Measurements from ENCODE around the gene MYBPC2.

Gene MYBPC2

DNA sequence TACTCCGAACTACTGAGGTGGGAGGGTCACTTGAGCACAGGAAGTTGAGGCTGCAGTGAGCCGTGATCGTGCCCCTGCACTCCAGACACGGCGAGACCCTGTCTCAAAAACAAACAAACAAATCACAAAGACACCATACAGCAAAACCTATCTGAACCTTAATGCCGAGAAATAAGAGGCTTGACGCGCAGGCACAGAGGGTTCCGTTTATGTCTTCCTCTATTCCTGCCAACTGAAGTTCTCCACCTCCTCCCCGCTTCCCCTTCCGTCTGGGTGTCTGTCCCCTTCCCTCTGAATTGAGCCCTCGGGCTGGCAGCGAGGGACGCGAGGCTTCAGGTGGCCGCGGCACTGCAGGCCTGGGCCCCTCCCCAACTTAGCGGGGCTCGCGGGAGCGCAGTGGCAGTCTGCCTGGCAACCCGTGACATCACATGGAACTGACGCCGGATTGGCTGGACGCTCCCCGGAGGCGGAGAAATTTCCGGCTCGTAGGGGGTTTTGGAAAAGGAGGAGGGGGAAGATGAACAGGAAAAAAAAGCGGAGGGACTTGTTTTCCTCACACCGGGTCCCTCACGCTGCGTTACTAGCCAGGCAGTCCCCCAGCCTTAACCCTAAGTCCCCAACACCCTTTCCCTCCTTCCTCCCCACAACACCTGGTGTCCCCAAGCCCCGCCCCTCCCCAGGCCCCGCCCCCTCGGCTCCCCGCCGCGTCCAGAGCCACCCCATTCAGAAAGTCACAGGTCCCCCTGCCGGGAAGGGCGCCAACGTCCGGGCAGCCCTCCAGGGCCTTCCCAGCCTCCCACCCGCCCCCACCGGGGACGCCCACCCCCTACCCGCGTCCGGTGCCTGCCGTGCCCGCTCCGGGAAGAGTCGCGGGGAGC lies 1.1 kb upstream of the MYBPC2 start:
- TF ChIP-seq OSR1 (CRISPR knock-in tag; IDR thresholded peaks at IDR 0.05) (no peak), ESRRG (CRISPR knock-in tag; IDR thresholded peaks at IDR 0.05) (no peak), ZNF8 (CRISPR knock-in tag; IDR thresholded peaks at IDR 0.05) (no peak), ZFP3 (CRISPR knock-in tag; IDR thresholded peaks at IDR 0.05) (no peak), CSDC2 (CRISPR knock-in tag; IDR thresholded peaks at IDR 0.05) (no peak), TCF4 (CRISPR knock-in tag; IDR thresholded peaks at IDR 0.05; ENCODE audit: borderline replicate concordance) (no peak), RARB (CRISPR knock-in tag; IDR thresholded peaks at IDR 0.05) (no peak), ZC3H10 (CRISPR knock-in tag; IDR thresholded peaks at IDR 0.05) (no peak), GLIS3 (CRISPR knock-in tag; IDR thresholded peaks at IDR 0.05) (no peak), SNAI2 (CRISPR knock-in tag; IDR thresholded peaks at IDR 0.05) (no peak)
- TF ChIP-seq, protein P1, sequence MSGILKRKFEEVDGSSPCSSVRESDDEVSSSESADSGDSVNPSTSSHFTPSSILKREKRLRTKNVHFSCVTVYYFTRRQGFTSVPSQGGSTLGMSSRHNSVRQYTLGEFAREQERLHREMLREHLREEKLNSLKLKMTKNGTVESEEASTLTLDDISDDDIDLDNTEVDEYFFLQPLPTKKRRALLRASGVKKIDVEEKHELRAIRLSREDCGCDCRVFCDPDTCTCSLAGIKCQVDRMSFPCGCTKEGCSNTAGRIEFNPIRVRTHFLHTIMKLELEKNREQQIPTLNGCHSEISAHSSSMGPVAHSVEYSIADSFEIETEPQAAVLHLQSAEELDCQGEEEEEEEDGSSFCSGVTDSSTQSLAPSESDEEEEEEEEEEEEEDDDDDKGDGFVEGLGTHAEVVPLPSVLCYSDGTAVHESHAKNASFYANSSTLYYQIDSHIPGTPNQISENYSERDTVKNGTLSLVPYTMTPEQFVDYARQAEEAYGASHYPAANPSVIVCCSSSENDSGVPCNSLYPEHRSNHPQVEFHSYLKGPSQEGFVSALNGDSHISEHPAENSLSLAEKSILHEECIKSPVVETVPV (CRISPR knock-in tag; IDR thresholded peaks at IDR 0.05) = no peak
- TF ChIP-seq, protein P2, sequence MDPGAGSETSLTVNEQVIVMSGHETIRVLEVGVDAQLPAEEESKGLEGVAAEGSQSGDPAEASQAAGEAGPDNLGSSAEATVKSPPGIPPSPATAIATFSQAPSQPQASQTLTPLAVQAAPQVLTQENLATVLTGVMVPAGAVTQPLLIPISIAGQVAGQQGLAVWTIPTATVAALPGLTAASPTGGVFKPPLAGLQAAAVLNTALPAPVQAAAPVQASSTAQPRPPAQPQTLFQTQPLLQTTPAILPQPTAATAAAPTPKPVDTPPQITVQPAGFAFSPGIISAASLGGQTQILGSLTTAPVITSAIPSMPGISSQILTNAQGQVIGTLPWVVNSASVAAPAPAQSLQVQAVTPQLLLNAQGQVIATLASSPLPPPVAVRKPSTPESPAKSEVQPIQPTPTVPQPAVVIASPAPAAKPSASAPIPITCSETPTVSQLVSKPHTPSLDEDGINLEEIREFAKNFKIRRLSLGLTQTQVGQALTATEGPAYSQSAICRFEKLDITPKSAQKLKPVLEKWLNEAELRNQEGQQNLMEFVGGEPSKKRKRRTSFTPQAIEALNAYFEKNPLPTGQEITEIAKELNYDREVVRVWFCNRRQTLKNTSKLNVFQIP (CRISPR knock-in tag; IDR thresholded peaks at IDR 0.05; ENCODE audit: borderline replicate concordance, low read depth) = no peak
- TF ChIP-seq, protein P3, sequence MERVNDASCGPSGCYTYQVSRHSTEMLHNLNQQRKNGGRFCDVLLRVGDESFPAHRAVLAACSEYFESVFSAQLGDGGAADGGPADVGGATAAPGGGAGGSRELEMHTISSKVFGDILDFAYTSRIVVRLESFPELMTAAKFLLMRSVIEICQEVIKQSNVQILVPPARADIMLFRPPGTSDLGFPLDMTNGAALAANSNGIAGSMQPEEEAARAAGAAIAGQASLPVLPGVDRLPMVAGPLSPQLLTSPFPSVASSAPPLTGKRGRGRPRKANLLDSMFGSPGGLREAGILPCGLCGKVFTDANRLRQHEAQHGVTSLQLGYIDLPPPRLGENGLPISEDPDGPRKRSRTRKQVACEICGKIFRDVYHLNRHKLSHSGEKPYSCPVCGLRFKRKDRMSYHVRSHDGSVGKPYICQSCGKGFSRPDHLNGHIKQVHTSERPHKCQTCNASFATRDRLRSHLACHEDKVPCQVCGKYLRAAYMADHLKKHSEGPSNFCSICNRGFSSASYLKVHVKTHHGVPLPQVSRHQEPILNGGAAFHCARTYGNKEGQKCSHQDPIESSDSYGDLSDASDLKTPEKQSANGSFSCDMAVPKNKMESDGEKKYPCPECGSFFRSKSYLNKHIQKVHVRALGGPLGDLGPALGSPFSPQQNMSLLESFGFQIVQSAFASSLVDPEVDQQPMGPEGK (CRISPR knock-in tag; IDR thresholded peaks at IDR 0.05; ENCODE audit: borderline replicate concordance) = no peak
- peak; percentile 97 for ATAC-seq

DNA sequence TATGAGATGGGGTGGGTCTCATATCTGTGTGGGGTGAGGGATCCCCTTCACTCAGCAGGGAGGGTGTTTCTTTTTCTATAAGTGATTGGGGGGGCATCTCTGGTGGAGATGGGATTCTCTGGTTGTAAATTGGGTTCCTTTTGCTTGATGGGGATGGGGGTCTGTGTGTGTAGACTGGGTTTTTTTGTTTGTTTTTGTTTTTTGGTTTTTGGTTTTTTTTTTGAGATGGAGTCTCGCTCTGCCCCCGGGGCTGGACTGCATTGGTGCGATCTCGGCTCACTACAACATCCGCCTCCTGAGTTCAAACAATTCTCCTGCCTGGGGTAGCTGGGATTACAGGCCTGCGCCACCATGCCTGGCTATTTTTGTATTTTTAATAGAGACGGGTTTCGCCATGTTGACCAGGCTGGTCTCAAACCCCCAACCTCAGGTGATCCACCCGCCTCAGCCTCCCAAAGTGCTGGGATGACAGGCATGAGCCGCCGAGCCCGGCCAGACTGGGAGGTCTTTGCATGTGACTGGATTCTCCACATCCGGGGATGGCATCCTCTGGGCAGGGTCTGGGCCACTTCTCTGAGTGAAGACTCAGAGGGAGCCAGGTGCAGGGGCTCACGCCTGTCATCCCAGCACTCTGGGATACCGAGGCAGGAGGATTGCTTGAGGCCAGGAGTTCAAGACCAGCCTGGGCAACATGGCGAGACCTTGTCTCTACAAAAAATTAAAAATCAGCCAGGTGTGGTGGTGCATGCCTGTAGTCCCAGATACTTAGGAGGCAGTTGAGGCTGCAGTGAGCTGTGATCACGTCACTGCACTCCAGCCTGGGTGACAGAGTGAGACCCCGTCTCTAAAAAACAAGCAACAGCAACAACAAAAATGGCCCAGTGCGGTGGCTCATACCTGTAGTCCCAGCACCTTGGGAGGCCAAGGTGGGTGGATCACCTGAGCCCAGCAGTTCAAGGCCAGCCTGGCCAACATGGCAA lies 799 bp downstream of the MYBPC2 start:
- ATAC-seq = no peak
- TF ChIP-seq ARNTL (CRISPR knock-in tag; IDR thresholded peaks at IDR 0.05; ENCODE audit: borderline replicate concordance, low read depth) (no peak), ZFP3 (CRISPR knock-in tag; IDR thresholded peaks at IDR 0.05) (no peak), ISL1 (CRISPR knock-in tag; IDR thresholded peaks at IDR 0.05) (no peak), ZC3H10 (CRISPR knock-in tag; IDR thresholded peaks at IDR 0.05) (no peak), PPARA (CRISPR knock-in tag; IDR thresholded peaks at IDR 0.05; ENCODE audit: borderline replicate concordance) (no peak), ESRRG (CRISPR knock-in tag; IDR thresholded peaks at IDR 0.05) (no peak), CSDC2 (CRISPR knock-in tag; IDR thresholded peaks at IDR 0.05) (no peak), ZNF565 (CRISPR knock-in tag; conservative IDR thresholded peaks at IDR 0.05; ENCODE audit: low read depth) (no peak), ZNF8 (CRISPR knock-in tag; IDR thresholded peaks at IDR 0.05) (no peak), SNAI2 (CRISPR knock-in tag; IDR thresholded peaks at IDR 0.05) (no peak), OSR1 (CRISPR knock-in tag; IDR thresholded peaks at IDR 0.05) (no peak)
- TF ChIP-seq, protein P4, sequence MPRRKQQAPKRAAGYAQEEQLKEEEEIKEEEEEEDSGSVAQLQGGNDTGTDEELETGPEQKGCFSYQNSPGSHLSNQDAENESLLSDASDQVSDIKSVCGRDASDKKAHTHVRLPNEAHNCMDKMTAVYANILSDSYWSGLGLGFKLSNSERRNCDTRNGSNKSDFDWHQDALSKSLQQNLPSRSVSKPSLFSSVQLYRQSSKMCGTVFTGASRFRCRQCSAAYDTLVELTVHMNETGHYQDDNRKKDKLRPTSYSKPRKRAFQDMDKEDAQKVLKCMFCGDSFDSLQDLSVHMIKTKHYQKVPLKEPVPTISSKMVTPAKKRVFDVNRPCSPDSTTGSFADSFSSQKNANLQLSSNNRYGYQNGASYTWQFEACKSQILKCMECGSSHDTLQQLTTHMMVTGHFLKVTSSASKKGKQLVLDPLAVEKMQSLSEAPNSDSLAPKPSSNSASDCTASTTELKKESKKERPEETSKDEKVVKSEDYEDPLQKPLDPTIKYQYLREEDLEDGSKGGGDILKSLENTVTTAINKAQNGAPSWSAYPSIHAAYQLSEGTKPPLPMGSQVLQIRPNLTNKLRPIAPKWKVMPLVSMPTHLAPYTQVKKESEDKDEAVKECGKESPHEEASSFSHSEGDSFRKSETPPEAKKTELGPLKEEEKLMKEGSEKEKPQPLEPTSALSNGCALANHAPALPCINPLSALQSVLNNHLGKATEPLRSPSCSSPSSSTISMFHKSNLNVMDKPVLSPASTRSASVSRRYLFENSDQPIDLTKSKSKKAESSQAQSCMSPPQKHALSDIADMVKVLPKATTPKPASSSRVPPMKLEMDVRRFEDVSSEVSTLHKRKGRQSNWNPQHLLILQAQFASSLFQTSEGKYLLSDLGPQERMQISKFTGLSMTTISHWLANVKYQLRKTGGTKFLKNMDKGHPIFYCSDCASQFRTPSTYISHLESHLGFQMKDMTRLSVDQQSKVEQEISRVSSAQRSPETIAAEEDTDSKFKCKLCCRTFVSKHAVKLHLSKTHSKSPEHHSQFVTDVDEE (CRISPR knock-in tag; IDR thresholded peaks at IDR 0.05) = no peak
- TF ChIP-seq, protein P3 (CRISPR knock-in tag; IDR thresholded peaks at IDR 0.05; ENCODE audit: borderline replicate concordance) = no peak
- TF ChIP-seq, protein P5, sequence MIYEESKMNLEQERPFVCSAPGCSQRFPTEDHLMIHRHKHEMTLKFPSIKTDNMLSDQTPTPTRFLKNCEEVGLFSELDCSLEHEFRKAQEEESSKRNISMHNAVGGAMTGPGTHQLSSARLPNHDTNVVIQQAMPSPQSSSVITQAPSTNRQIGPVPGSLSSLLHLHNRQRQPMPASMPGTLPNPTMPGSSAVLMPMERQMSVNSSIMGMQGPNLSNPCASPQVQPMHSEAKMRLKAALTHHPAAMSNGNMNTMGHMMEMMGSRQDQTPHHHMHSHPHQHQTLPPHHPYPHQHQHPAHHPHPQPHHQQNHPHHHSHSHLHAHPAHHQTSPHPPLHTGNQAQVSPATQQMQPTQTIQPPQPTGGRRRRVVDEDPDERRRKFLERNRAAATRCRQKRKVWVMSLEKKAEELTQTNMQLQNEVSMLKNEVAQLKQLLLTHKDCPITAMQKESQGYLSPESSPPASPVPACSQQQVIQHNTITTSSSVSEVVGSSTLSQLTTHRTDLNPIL (CRISPR knock-in tag; IDR thresholded peaks at IDR 0.05; ENCODE audit: low read depth) = no peak
- TF ChIP-seq, protein P2 (CRISPR knock-in tag; IDR thresholded peaks at IDR 0.05; ENCODE audit: borderline replicate concordance, low read depth) = no peak

Data from SK-N-SH treated with all-trans-retinoic acid at 6 μM for 48 hours (cell line).